HepG2 (cell line): Measurements from ENCODE around the gene SF3B5. TPM values are rescaled to one million over a fixed set of nuclear protein-coding genes. Genes with fewer than 3 reads are reported as not detected.

Experiments
- ATAC-seq: fragments of 200-7000 bp; cut with Tn5 transposase; 3 replicates; pipeline ENCODE4 v1.9.1; 2020; ENCODE audit warnings: mild to moderate bottlenecking, moderate library complexity
- BruUV-seq: library from RNA; stranded (reverse); fragments of 400-500 nt; replicated peaks from 2 replicates; lab custom pipeline; 2021; lab: Mats Ljungman, UMichigan
- CTCF ChIA-PET: fragments of 300-600 bp; formaldehyde crosslinking; extraction: SDS; loops from one replicate; lab custom pipeline; 2021; ENCODE audit warnings: low total read pairs, inconsistent platforms, low intra/inter-chr PET ratio; lab: Yijun Ruan, JAX
- POLR2A ChIA-PET: fragments of 350-600 bp; sonication (Branson Sonifier 250); formaldehyde crosslinking; loops from one replicate; lab custom pipeline; 2020; ENCODE audit warnings: antibody characterized with exemption, inconsistent platforms; lab: Yijun Ruan, JAX
- DNase-seq: peaks from one replicate; pipeline ENCODE4 v3.0.0-alpha.2; 2015; ENCODE audit warnings: low spot score
- FAIRE-seq: peaks from 3 replicates; lab custom pipeline; 2011; peaks lifted over from hg19 to GRCh38; lab: Jason Lieb, UNC
- H2AFZ ChIP-seq: one replicate; pipeline ENCODE4 v1.6.1; 2011; ENCODE audit warnings: low read length, inconsistent platforms
- H3K27ac ChIP-seq: fragments of 300-600 bp; 3 replicates; pipeline ENCODE4 v1.8.0; 2011; ENCODE audit warnings: mixed run types, mild to moderate bottlenecking, mixed read lengths, low read length, inconsistent platforms; ENCODE audit not compliant: insufficient read depth; ENCODE audit errors: extremely low read length
- H3K27me3 ChIP-seq, 2 experiments: fragments of 200-600 bp in 1 of 2; 2 replicates in 1 of 2; 3 replicates in 1 of 2; pipeline versions ENCODE4 v1.6.0 to v1.8.0; 2011; ENCODE audit warnings: low read length in 2 of 2, mild to moderate bottlenecking in 2 of 2, moderate library complexity in 2 of 2, inconsistent platforms in 1 of 2; ENCODE audit not compliant: insufficient read depth in 2 of 2, control insufficient read depth in 1 of 2
- H3K36me3 ChIP-seq, 2 experiments: fragments of 200-600 bp in 1 of 2; replicated peaks in 1 of 2; 2 replicates in 1 of 2; 3 replicates in 1 of 2; pipeline versions ENCODE4 v1.5.1 to v1.8.0; 2011; ENCODE audit warnings: low read length in 2 of 2, inconsistent platforms in 1 of 2; ENCODE audit not compliant: insufficient read depth in 2 of 2, control insufficient read depth in 1 of 2
- H3K4me1 ChIP-seq: 2 replicates; pipeline ENCODE4 v1.5.1; 2012; ENCODE audit warnings: low read length, inconsistent platforms; ENCODE audit not compliant: insufficient read depth
- H3K4me2 ChIP-seq: 2 replicates; pipeline ENCODE4 v1.6.0; 2011; ENCODE audit warnings: low read depth, low read length, inconsistent platforms
- H3K4me3 ChIP-seq, 3 experiments: fragments of 200-600 bp in 1 of 3; sonication (generic), shearing (Covaris generic) in 1 of 3; replicated peaks in 1 of 3; 2 replicates each; pipeline ENCODE4 v1.5.1; 2011 to 2016; ENCODE audit warnings: low read length in 3 of 3, inconsistent platforms in 2 of 3, low read depth in 2 of 3, mild to moderate bottlenecking in 2 of 3, control low read depth in 1 of 3, mixed read lengths in 1 of 3; ENCODE audit not compliant: insufficient read depth in 1 of 3
- H3K79me2 ChIP-seq: one replicate; pipeline ENCODE4 v1.6.1; 2011; ENCODE audit warnings: low read length, inconsistent platforms; ENCODE audit not compliant: insufficient read depth
- H3K9ac ChIP-seq: 2 replicates; pipeline ENCODE4 v1.6.0; 2011; ENCODE audit warnings: mild to moderate bottlenecking, low read depth, low read length, inconsistent platforms; ENCODE audit not compliant: insufficient read depth
- H3K9me3 ChIP-seq: 2 replicates; pipeline ENCODE4 v1.5.1; 2012; ENCODE audit warnings: mild to moderate bottlenecking, low read length
- H4K20me1 ChIP-seq: 2 replicates; pipeline ENCODE4 v1.6.0; 2011; ENCODE audit warnings: inconsistent platforms, mild to moderate bottlenecking, low read length, moderate library complexity; ENCODE audit not compliant: insufficient read depth
- KDM5B ChIP-seq: sonication (generic); formaldehyde crosslinking; IDR thresholded peaks from 2 replicates; pipeline ENCODE4 v1.4.0; 2020; ENCODE audit warnings: missing genetic modification reagents, mild to moderate bottlenecking, borderline replicate concordance
- NFE2L1 ChIP-seq: sonication (generic); formaldehyde crosslinking; IDR thresholded peaks from 2 replicates; pipeline ENCODE4 v1.4.0; 2020; ENCODE audit warnings: missing genetic modification reagents, mild to moderate bottlenecking, borderline replicate concordance
- PBX3 ChIP-seq: sonication (generic); formaldehyde crosslinking; IDR thresholded peaks from 2 replicates; pipeline ENCODE4 v1.8.1; 2023; ENCODE audit warnings: missing genetic modification reagents, inconsistent platforms, borderline replicate concordance
- ZBTB39 ChIP-seq: sonication (generic); formaldehyde crosslinking; IDR thresholded peaks from 2 replicates; pipeline ENCODE4 v1.5.0; 2020; ENCODE audit warnings: missing genetic modification reagents
- ZNF180 ChIP-seq: sonication (generic); formaldehyde crosslinking; IDR thresholded peaks from 2 replicates; pipeline ENCODE4 v1.4.0; 2020; ENCODE audit warnings: low read depth, missing genetic modification reagents, borderline replicate concordance
- ZNF333 ChIP-seq: sonication (generic); formaldehyde crosslinking; IDR thresholded peaks from 2 replicates; pipeline ENCODE4 v1.4.0; 2020; ENCODE audit warnings: mild to moderate bottlenecking, missing genetic modification reagents, borderline replicate concordance
- ZNF350 ChIP-seq: sonication (generic); formaldehyde crosslinking; IDR thresholded peaks from 2 replicates; pipeline ENCODE4 v1.4.0; 2020; ENCODE audit warnings: mild to moderate bottlenecking, low read depth, missing genetic modification reagents, borderline replicate concordance
- ZNF432 ChIP-seq: sonication (generic); formaldehyde crosslinking; IDR thresholded peaks from 2 replicates; pipeline ENCODE4 v1.5.0; 2020; ENCODE audit warnings: missing genetic modification reagents, mild to moderate bottlenecking, borderline replicate concordance
- ZNF501 ChIP-seq: sonication (generic); formaldehyde crosslinking; IDR thresholded peaks from 2 replicates; pipeline ENCODE4 v1.5.1; 2020; ENCODE audit warnings: mild to moderate bottlenecking, moderate library complexity, missing genetic modification reagents
- ZNF556 ChIP-seq: sonication (generic); formaldehyde crosslinking; IDR thresholded peaks from 2 replicates; pipeline ENCODE4 v1.4.0; 2020; ENCODE audit warnings: mild to moderate bottlenecking, missing genetic modification reagents, borderline replicate concordance
- ZNF569 ChIP-seq: sonication (generic); formaldehyde crosslinking; IDR thresholded peaks from 2 replicates; pipeline ENCODE4 v1.5.0; 2020; ENCODE audit warnings: mild to moderate bottlenecking, missing genetic modification reagents, moderate library complexity, borderline replicate concordance
- ZNF678 ChIP-seq: sonication (generic); formaldehyde crosslinking; IDR thresholded peaks from 2 replicates; pipeline ENCODE4 v1.4.0; 2020; ENCODE audit warnings: mild to moderate bottlenecking, missing genetic modification reagents
- WGBS: methylation state at CpG from one replicate; pipeline ENCODE4 v1.1.6; 2017; ENCODE audit warnings: low lambda C conversion rate; 5-methylcytosine and 5-hydroxymethylcytosine counted together
- in situ Hi-C: cut with HindIII; loops from 2 replicates; pipeline ENCODE4 v1.10.0; 2017; ENCODE audit warnings: low pct_unique_long_range_greater_than_20kb; ENCODE audit not compliant: extremely low pct_ligation_motif_present
- intact Hi-C: fragments of 100-400 bp; cut with micrococcal nuclease; formaldehyde crosslinking; loops from one replicate; pipeline ENCODE4 v1.10.0; 2022; ENCODE audit not compliant: unreplicated experiment
- polyA plus RNA-seq, 8 experiments: library from polyadenylated mRNA; depleted of rRNA in 3 of 8; stranded (reverse) in 7 of 8; unstranded in 1 of 8; fragments of >200 nt; fragmentation: Illumina TruSeq in 4 of 8; extraction: Trizol in 4 of 8; gene quantifications; 2 replicates each; pipeline versions ENCODE4 v1.2.1 to v1.2.3, GENCODE V29; 2011 to 2016; ENCODE audit warnings: low read depth in 4 of 8, missing spikeins in 1 of 8, mixed read lengths in 1 of 8; ENCODE audit not compliant: insufficient read depth in 1 of 8
- total RNA-seq, 5 experiments: library from RNA; depleted of rRNA; stranded (reverse); fragments of >200 nt; fragmentation: Illumina TruSeq; extraction: Trizol; gene quantifications; 2 replicates each; pipeline ENCODE4 v1.2.3, GENCODE V29; 2016; ENCODE audit warnings: low read depth in 1 of 5

Gene SF3B5
- total and polyA plus RNA-seq, 2 of the 13 experiments (the other 11 are each of a cell fraction or from before 2014, with no cell fraction given), result 263 to 292 TPM

- TF ChIP-seq PBX3 (CRISPR knock-in tag) (no peak), ZNF569 (no peak), ZNF180 (CRISPR knock-in tag) (no peak), ZNF501 (CRISPR knock-in tag) (no peak), ZNF333 (CRISPR knock-in tag) (no peak), KDM5B (CRISPR knock-in tag) (no peak)
Measured at GRCh38 chr6:144087789-144088426, 7.5 kb downstream of the SF3B5 start (continued).

- Histone ChIP-seq H4K20me1 (no peaks in the 10 kb centered on the region), H3K79me2 (no peaks in the 10 kb centered on the region), H3K9ac (no peak overlapping the region), H3K4me1 (no peaks in the 10 kb centered on the region), H3K4me3 (no peak overlapping the region), H3K36me3 (no peaks in the 10 kb centered on the region), H3K9me3 (no peaks in the 10 kb centered on the region), H3K4me2 (no peak overlapping the region), H2AFZ (no peak overlapping the region), H3K27me3 (no peaks in the 10 kb centered on the region), H3K27ac (no peak overlapping the region)
- FAIRE-seq, result no peak
- no TSS peak for BruUV-seq
- ATAC-seq, result no peak
- CTCF ChIA-PET, result no interaction called here
- 92% methylated on average over 3 of the region's 3 CpGs for WGBS
- POLR2A ChIA-PET, result no interaction called here
- intact Hi-C loops, result no loop called here
- in situ Hi-C loops, result no loop called here
- DNase-seq, result no peak
- TF ChIP-seq ZNF350 (CRISPR knock-in tag) (no peak), NFE2L1 (CRISPR knock-in tag) (no peak), ZNF432 (no peak), ZBTB39 (no peak), ZNF678 (CRISPR knock-in tag) (no peak), ZNF556 (no peak)
Measured at GRCh38 chr6:144086959-144087358, 8.4 kb downstream of the SF3B5 start.
